OCI-LY3 (cell line): Measurements from ENCODE around the gene NPSR1.

Experiments
- CTCF ChIP-seq: fragments of 200-600, 300-600 bp; sonication (generic); IDR thresholded peaks from 2 replicates; pipeline ENCODE4 v1.5.1; 2014; ENCODE audit warnings: antibody characterized with exemption, low read length, low read depth
- EZH2phosphoT487 ChIP-seq: fragments of 200-600 bp; shearing (Covaris generic); IDR thresholded peaks from 2 replicates; pipeline ENCODE4 v1.6.1; 2018; ENCODE audit warnings: antibody characterized with exemption, mixed run types, low read depth

DNA sequence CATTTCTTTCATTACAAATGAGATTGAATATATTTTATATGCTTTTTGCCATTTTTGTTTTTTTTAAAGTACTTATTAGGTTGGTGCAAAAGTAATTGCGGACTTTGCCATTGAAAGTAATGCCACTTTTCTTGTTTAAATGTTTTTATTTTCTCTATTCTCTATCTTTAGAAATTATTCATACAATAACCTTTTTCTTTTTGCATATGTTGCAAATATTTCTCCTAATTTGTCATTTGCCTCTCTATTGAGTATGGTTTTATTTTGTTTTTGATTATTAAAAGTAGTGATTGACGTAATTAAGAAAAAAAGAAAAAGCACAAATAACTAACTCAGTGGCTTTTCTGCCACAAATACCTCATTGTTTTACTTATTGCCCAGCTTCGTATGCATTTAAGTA is 172.4 kb downstream of the NPSR1 start:
- no peak for TF ChIP-seq CTCF
- no peak for TF ChIP-seq EZH2phosphoT487
